AG10803 (cell line): Measurements from ENCODE around the gene PRLR.

Experiments used
- DNase-seq: peaks from one replicate; pipeline ENCODE4 v3.0.0; 2010; ENCODE audit warnings: low read depth
- H3K4me3 ChIP-seq: 2 replicates; pipeline ENCODE4 v1.5.1; 2011; ENCODE audit warnings: mild to moderate bottlenecking, low read length, control low read depth
- TF ChIP-seq, protein P1 (sequence below): conservative IDR thresholded peaks from 2 replicates; pipeline ENCODE4 v1.5.1; 2011; ENCODE audit warnings: mild to moderate bottlenecking, low read length, control low read depth, inconsistent platforms

PRLR gene

DNA sequence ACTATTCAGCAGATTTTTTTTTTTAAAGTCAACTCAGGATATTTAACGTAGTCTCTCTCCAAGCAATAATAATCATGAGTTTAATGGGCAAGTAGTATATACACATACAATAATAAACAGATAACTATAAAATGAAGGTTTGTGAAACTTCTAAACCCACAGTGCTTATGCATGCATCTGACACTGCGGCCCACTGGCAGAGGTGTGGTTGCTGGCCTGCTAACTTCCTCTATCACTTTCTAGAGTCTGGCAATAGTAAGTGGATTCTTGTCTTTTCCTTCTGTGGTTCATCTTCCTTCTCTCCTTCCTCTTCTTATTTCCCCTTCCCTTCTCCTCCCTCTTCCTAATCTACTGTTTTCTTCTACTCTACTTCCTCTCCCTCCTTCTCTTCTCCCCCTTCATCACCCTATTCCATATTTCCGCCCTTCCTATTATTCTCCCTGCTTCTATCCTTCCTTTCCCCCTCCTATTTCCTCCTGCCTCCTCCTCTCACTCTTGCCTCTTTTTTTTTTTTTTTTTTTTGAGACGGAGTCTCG, 164.0 kb downstream of the PRLR start:
- H3K4me3 ChIP-seq: no peak overlapping the region
- DNase-seq: no peak
- TF ChIP-seq, protein P1, sequence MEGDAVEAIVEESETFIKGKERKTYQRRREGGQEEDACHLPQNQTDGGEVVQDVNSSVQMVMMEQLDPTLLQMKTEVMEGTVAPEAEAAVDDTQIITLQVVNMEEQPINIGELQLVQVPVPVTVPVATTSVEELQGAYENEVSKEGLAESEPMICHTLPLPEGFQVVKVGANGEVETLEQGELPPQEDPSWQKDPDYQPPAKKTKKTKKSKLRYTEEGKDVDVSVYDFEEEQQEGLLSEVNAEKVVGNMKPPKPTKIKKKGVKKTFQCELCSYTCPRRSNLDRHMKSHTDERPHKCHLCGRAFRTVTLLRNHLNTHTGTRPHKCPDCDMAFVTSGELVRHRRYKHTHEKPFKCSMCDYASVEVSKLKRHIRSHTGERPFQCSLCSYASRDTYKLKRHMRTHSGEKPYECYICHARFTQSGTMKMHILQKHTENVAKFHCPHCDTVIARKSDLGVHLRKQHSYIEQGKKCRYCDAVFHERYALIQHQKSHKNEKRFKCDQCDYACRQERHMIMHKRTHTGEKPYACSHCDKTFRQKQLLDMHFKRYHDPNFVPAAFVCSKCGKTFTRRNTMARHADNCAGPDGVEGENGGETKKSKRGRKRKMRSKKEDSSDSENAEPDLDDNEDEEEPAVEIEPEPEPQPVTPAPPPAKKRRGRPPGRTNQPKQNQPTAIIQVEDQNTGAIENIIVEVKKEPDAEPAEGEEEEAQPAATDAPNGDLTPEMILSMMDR: no peak

DNA sequence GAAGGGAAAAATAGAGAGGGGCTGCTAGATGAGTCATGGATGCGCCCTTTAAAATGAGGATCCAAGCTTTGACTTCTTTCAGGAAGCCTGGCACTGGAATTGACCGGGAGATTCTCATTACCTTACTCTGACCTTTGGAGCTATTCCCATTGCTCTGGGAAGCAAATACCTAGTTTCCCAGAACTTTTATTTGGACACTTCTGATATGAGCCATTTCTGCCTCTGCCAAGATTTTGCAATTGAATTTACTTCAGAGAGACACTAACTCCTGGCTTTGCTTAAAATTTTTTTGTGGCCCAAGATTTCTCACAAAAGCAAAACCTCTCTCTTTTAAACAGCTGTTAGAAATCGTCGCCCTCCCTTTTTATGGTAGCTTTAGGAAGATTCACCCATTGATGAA, 166.9 kb downstream of the PRLR start:
- DNase-seq: peak; percentile 59
- H3K4me3 ChIP-seq: no peak overlapping the region
- TF ChIP-seq, protein P1: no peak

DNA sequence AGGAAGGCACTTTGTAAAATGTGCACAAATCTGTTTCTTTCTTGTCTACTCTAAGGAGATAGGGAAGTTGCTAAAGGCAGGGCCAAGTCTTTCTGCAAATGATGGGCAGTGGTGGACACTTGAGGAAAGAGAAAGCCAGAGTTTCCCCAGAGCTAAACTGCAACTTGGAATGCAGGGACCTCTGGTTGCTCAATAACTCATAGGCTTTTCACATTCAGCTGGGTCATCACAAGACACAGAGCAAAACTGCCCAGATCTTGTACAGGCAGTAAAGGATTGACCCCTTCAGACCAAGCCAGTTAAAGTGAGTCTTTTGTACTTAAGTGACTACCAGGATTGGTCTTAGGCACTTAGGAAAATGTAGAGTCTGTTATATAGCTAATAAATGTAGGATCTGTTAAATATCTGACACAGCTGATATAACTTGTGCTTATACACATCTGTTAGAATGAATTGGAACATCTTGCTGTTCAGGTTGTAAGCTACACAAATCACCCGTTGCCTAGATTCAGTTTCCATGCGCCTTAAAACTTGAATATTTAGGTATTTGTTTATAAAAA, 169.0 kb downstream of the PRLR start:
- TF ChIP-seq, protein P1: no peak
- no peak overlapping the region for H3K4me3 ChIP-seq
- peak; percentile 54 for DNase-seq

DNA sequence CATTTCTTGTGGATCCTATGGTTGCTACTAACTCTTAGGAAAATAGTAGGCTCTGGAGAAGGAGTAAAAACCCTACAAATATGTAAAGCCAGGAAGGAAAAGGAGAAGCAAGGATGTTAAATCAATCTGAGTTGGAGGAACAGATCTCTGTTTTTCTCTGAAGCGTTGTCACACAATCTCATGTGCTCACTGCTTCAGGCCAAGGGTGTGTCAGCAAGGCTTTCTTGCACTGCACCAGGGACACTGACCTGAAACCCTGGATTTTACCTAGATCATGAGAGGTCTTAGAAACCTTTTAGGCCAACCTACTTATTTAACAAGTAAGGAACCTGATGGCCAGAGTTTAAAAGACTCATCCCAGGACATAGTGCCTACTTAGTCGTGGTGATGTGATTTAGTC, 170.1 kb downstream of the PRLR start:
- no peak for DNase-seq
- TF ChIP-seq, protein P1: no peak

DNA sequence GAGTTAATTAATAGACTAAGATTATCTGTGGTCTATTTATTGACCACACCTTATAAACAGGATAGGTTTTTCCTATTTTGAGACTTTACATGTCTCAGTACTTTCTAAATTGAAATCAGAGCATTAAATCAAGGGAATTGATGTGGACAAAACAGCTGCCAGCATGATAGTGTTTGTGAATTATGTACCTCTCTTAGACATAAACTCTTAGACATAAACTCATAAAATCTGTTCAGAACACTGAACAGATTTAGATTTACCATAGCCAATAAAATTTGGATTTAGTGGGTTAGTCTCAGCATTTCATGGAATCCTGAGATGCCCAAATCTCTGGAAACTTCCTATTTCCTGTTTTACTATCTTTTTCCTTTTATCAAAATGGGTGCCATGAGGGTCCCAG, 171.0 kb downstream of the PRLR start:
- TF ChIP-seq, protein P1: no peak
- no peak for DNase-seq
- no peak overlapping the region for H3K4me3 ChIP-seq

More for the DNA sequence above, 170.1 kb downstream of the PRLR start:
- no peak overlapping the region for H3K4me3 ChIP-seq

DNA sequence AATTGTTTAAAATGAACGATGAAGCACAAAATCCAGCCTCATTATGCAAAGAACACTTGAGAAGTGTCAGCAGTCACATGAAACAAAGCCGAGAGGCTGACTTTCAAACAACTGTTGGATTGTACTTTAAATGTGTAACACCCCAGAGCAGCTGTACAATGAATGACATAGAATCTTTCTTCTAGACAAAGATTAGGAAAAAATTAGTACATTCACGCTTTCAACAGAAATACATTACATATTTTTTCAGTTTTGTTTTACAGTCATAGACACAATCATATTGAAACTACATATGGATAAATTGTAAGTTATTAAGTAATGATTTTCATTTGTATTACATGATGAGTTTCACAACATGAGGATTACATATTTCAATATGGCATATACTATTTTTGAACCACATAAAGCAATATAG, 171.9 kb downstream of the PRLR start:
- TF ChIP-seq, protein P1: no peak
- no peak for DNase-seq
- no peak overlapping the region for H3K4me3 ChIP-seq

DNA sequence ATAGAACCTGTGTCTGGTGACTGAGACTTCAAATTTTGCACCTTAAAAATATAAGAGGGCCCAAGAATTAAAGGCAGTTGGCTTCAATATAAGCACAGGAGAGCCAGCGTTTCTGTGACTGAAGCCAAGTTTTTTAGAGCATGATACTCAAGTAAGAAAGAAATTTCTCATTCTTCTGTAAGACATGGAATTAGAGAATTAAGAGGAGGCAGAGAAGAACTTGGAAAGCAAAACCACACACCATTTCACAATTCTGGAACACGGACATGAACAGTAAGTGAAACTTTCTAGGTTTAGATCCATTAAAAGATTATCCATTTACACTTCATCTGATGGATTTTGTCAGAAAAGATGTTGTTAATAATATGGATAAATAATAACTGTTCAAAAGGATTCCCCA, 173.6 kb downstream of the PRLR start:
- TF ChIP-seq, protein P1: no peak
- peak; percentile 29 for DNase-seq
- H3K4me3 ChIP-seq: no peak overlapping the region
